HG03442 (cell line): ENCODE results near the gene CCDC30.

Experiments used
- ATAC-seq: cut with Tn5 transposase; IDR thresholded peaks from one replicate; pipeline ENCODE4 v1.9.1; 2021; ENCODE audit warnings: mild to moderate bottlenecking, moderate library complexity; ENCODE audit not compliant: unreplicated experiment

The CCDC30 gene

GRCh38 chr1:42684139-42684538 lies 221.1 kb downstream of the CCDC30 start:
- no peak for ATAC-seq

GRCh38 chr1:42686418-42686817 lies 223.3 kb downstream of the CCDC30 start:
- ATAC-seq: no peak

GRCh38 chr1:42689912-42690311 lies 226.8 kb downstream of the CCDC30 start:
- no peak for ATAC-seq

- no peak for ATAC-seq
These were observed 227.5 kb downstream of the CCDC30 start for GRCh38 chr1:42690477-42691156.

GRCh38 chr1:42691157-42691498 lies 228.0 kb downstream of the CCDC30 start:
- ATAC-seq: no peak

- ATAC-seq: no peak
These were observed 229.4 kb downstream of the CCDC30 start for GRCh38 chr1:42692461-42692860.

DNA sequence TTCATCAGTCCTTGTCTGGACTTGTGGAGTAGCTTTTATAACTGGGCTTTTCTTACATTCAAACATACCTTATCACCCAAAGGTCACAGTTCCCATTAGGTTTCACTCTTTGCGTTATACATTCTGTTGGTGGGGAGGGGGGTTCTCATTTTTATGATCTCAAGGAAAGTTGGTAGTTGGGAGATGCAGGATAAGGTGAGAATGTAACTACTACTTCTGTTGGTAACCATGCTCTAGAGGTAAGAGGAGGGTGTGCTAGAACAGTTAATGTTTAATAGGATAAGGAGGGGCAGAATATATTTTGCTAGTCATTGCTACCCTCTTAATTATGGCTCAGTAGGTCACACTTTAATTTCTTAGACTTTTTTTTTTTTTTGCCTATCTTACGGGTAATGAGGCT lies 229.8 kb downstream of the CCDC30 start:
- no peak for ATAC-seq

GRCh38 chr1:42698081-42698813 lies 235.2 kb downstream of the CCDC30 start:
- no peak for ATAC-seq

DNA sequence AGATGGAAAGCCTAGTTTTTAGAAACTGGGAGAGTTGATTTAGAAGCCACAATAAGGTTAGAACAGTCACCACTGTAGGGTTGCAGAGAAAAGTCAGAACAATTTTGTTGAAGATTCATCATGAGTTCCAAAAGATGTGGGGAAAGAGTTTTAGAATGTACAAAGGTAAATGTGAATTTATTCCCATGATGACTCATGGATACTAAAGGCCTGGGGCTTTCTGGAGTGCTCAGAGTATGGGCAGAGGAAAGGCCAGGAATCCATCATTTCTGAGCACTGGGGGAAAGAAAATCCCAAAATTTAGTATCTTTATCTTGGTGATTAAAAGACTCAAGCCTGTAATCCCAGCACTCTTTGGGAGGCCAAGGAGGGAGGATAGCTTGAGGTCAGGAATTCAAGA lies 236.9 kb downstream of the CCDC30 start:
- ATAC-seq: no peak

DNA sequence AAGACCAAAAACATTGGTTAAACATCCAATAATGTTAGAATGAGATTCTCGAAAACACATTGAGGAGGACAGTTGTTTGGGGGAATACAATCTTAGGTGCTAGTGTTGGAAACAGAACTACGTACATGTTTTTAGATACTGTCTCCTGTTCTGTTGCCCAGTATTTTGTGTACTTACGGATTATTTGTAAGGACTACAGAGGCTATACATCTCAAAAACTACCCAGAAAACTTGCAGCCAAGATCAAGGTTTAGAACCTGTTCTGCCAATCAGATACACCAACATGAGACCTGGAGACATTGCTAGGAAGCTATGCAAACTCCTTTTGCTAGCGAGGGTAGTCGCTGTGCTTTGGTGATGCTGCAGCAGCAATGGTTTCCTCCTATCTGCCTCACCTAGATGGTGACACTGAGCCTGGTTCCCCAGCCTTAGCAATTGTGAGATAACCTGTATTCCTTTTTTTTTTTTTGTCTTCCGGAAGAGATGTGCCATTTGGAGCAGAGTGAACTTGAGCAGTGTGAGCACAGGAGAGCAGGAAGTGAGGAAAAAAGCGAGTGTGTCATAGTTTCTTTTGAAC lies 240.9 kb downstream of the CCDC30 start:
- ATAC-seq: no peak
